ENCODE data around the gene FLOT2. TPM values are rescaled to one million over a fixed set of nuclear protein-coding genes. Genes with fewer than 3 reads are reported as not detected.

The FLOT2 gene
- total and polyA plus RNA-seq, 2 of the 8 experiments (the other 6 are each of a cell fraction or from before 2014, with no cell fraction given): 116 to 189 TPM

GRCh38 chr17:28901866-28902818 lies 4.6 kb upstream of the FLOT2 start:
- H2BK12ac ChIP-seq (ENCODE audit: low read depth, low read length): 0 out of 2 replicates have a peak overlapping the region, but pooled peaks have one; percentile 39
- H3K4me3 ChIP-seq (ENCODE audit: extremely low read depth in 1 of 4, insufficient read depth in 2 of 4, low read depth in 3 of 4, low read length in 4 of 4): peak overlapping the region; percentile 52 to 85 (median 72)
- H3K14ac ChIP-seq (ENCODE audit: insufficient read length): no peak overlapping the region
- peak overlapping the region; percentile 35 to 84 (median 71) for H3K9ac ChIP-seq (replicated peaks in 1 of 4; ENCODE audit: extremely low read depth in 1 of 4, low read depth in 3 of 4, low read length in 3 of 4)
- H4K8ac ChIP-seq (ENCODE audit: extremely low read depth, insufficient read depth, low read length): peak overlapping the region; percentile 92
- peaks cover 2 to 5% of the 10 kb centered on the region in 2 experiments for H4K20me1 ChIP-seq (replicated peaks in 1 of 2; ENCODE audit: control insufficient read depth in 1 of 2, insufficient read depth in 2 of 2, low read length in 2 of 2)
- H4K5ac ChIP-seq (ENCODE audit: insufficient read length, low read depth, low read length): no peak overlapping the region
- no peak overlapping the region for H2BK120ac ChIP-seq (replicated peaks; ENCODE audit: low read depth, low read length)
- H3K27ac ChIP-seq (ENCODE audit: low read depth, low read length): peak overlapping the region; percentile 54
- H2AFZ ChIP-seq (ENCODE audit: low read length): no peak overlapping the region
- peaks cover 2 to 12% (median 5%) of the 10 kb centered on the region in 4 experiments; a peak in 6 of 7 replicates for H3K4me1 ChIP-seq (replicated peaks in 1 of 4; ENCODE audit: control insufficient read depth in 3 of 4, insufficient read depth in 4 of 4, low read length in 3 of 4)
- H3K56ac ChIP-seq (replicated peaks; ENCODE audit: insufficient read length, low read depth, low read length): peak overlapping the region; percentile 86
- DNase-seq (ENCODE audit: low read depth in 1 of 2, low spot score in 2 of 2) (no peak), FAIRE-seq (no peak)
- no peaks in the 10 kb centered on the region for H3K9me3 ChIP-seq (ENCODE audit: insufficient read depth in 2 of 2, low read depth in 1 of 2, low read length in 1 of 2)
- WGBS, 2 experiments (ENCODE audit: extremely low coverage in 1 of 2, insufficient coverage in 1 of 2, insufficient read length in 1 of 2, insufficient replicate concordance in 2 of 2, low coverage in 1 of 2, low lambda C conversion rate in 2 of 2, missing lambda C conversion rate in 1 of 2): 4% methylated on average over 61 of the region's 62 CpGs; no CpG with 5 or more reads in 1 of the 2 experiments
- H3K4ac ChIP-seq (replicated peaks; ENCODE audit: insufficient read length, low read depth, low read length): no peak overlapping the region
- peak overlapping the region; percentile 34 for H4K91ac ChIP-seq (replicated peaks; ENCODE audit: insufficient read length, low read length)
- peaks cover 9 to 17% (median 14%) of the 10 kb centered on the region in 4 experiments; a peak in 6 of 8 replicates for H3K36me3 ChIP-seq (ENCODE audit: control insufficient read depth in 2 of 4, insufficient read depth in 4 of 4, low read length in 3 of 4)
- ChIA-PET CTCF (ENCODE audit: partially characterized antibody) (interaction anchor here (0.5 to 5.6 kb wide), 29 partner anchors 10 to 255 kb away, joined by 3 to 45 read pairs (median 4); partner anchors contain the start of genes FAM222B, NEK8, RPL23A and TLCD1), POLR2A (ENCODE audit: partially characterized antibody) (interaction anchor here (0.7 to 7.7 kb wide), 11 partner anchors 9 to 182 kb away, joined by 3 to 71 read pairs (median 7); partner anchors contain the start of genes NEK8, PHF12, RPL23A and TLCD1)
- peaks cover 3% of the 10 kb centered on the region; the same call in 1 of the 2 replicates for H3K79me1 ChIP-seq (ENCODE audit: low read depth, low read length)
- H3K79me2 ChIP-seq (ENCODE audit: control insufficient read depth in 1 of 2, insufficient read depth in 2 of 2, low read length in 2 of 2): peaks cover 0 to 3% of the 10 kb centered on the region in 2 experiments; a peak in 2 of 4 replicates
- no peak overlapping the region for H2BK15ac ChIP-seq (ENCODE audit: low read length)
- no peak overlapping the region for H3K23ac ChIP-seq (ENCODE audit: insufficient read length)
- H2BK5ac ChIP-seq (ENCODE audit: low read depth, low read length): peak overlapping the region; percentile 46; the same call in 1 of the 2 replicates
- H2BK20ac ChIP-seq (ENCODE audit: low read length): no peak overlapping the region
- peak overlapping the region; percentile 70 to 88 for H3K4me2 ChIP-seq (ENCODE audit: insufficient read depth in 1 of 2, low read depth in 2 of 2, low read length in 2 of 2)
- peak overlapping the region; percentile 91 for H3K18ac ChIP-seq (ENCODE audit: extremely low read depth, low read length)
- H2AK5ac ChIP-seq (ENCODE audit: low read depth, low read length): no peak overlapping the region
- H3K23me2 ChIP-seq (ENCODE audit: low read depth, low read length): peaks cover 9% of the 10 kb centered on the region; the same call in 1 of the 2 replicates
- H3K27me3 ChIP-seq (replicated peaks in 1 of 4; ENCODE audit: control insufficient read depth in 3 of 4, extremely low read depth in 1 of 4, insufficient read depth in 3 of 4, low read length in 3 of 4): no peaks in the 10 kb centered on the region
- peak; percentile 93 for TF ChIP-seq ASH2L (IDR thresholded peaks at IDR 0.05; ENCODE audit: low read length)
- no peak for TF ChIP-seq SP4 (IDR thresholded peaks at IDR 0.05; ENCODE audit: low read length)
- no peak for TF ChIP-seq POLR2AphosphoS5 (IDR thresholded peaks at IDR 0.05; ENCODE audit: low read depth, low read length)
- no peak for TF ChIP-seq ATF2 (IDR thresholded peaks at IDR 0.05; ENCODE audit: low read length)
- peak; percentile 95 for TF ChIP-seq KDM1A (IDR thresholded peaks at IDR 0.05; ENCODE audit: borderline replicate concordance, low read length)
- peak in 1 of 2 experiments; percentile 75; a peak in 2 of 4 replicates for TF ChIP-seq HDAC2 (IDR thresholded peaks at IDR 0.05; ENCODE audit: borderline replicate concordance in 1 of 2, low read depth in 2 of 2, low read length in 2 of 2)
- TF ChIP-seq YY1 (IDR thresholded peaks at IDR 0.05; ENCODE audit: low read depth, low read length): no peak
- no peak; the same call in 1 of the 2 replicates for TF ChIP-seq PHF8 (conservative IDR thresholded peaks at IDR 0.05; ENCODE audit: low read depth, low read length)

Data from H1 (cell line).